ENCODE data around the gene INSM2. TPM values are rescaled to one million over a fixed set of nuclear protein-coding genes. Genes with fewer than 3 reads are reported as not detected.

Gene INSM2
- total RNA-seq, 2 experiments from 2014 or later = not detected

GRCh38 chr14:35512765-35513164 lies 21.2 kb upstream of the INSM2 start:
- intact Hi-C loops (cut with micrococcal nuclease) = no loop called here
- CTCF ChIA-PET = no interaction called here
- TF ChIP-seq, protein P1, sequence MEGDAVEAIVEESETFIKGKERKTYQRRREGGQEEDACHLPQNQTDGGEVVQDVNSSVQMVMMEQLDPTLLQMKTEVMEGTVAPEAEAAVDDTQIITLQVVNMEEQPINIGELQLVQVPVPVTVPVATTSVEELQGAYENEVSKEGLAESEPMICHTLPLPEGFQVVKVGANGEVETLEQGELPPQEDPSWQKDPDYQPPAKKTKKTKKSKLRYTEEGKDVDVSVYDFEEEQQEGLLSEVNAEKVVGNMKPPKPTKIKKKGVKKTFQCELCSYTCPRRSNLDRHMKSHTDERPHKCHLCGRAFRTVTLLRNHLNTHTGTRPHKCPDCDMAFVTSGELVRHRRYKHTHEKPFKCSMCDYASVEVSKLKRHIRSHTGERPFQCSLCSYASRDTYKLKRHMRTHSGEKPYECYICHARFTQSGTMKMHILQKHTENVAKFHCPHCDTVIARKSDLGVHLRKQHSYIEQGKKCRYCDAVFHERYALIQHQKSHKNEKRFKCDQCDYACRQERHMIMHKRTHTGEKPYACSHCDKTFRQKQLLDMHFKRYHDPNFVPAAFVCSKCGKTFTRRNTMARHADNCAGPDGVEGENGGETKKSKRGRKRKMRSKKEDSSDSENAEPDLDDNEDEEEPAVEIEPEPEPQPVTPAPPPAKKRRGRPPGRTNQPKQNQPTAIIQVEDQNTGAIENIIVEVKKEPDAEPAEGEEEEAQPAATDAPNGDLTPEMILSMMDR (IDR thresholded peaks at IDR 0.05) = no peak
- no peaks in the 10 kb centered on the region for H3K4me1 Mint-ChIP-seq (ENCODE audit: low read depth)
- H3K27ac Mint-ChIP-seq = no peak overlapping the region
- no peaks in the 10 kb centered on the region for H3K36me3 Mint-ChIP-seq (ENCODE audit: low read depth)
- peaks cover 2% of the 10 kb centered on the region for H3K27me3 Mint-ChIP-seq
- POLR2A ChIA-PET = no interaction called here
- H3K4me3 Mint-ChIP-seq = no peak overlapping the region
- ATAC-seq (no peak), DNase-seq (no peak)
- H3K9me3 Mint-ChIP-seq = no peaks in the 10 kb centered on the region

DNA sequence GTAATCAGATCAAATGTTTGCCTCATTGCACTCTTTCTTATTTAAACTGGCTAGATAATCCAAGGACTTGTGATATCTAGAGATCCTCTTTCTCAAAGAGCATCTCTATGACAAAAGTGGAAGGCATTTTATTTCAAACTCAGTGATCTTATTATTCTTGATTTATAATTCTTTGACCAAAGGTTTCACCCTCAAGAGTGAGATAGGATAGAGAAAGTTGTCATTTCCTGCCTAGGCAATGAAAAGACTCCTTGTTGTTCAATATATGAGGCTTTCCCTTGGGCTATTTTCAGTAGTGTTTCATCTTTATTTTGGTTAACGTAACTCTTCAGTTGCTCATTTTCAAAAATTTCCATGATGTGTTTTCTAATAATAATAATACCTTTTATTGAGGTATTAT lies 18.0 kb upstream of the INSM2 start:
- Mint-ChIP-seq H3K36me3 (ENCODE audit: low read depth) (no peaks in the 10 kb centered on the region), H3K4me3 (no peak overlapping the region), H3K9me3 (no peaks in the 10 kb centered on the region), H3K27ac (no peak overlapping the region), H3K4me1 (ENCODE audit: low read depth) (no peaks in the 10 kb centered on the region), H3K27me3 (peaks cover 2% of the 10 kb centered on the region)
- intact Hi-C loops (cut with micrococcal nuclease) = no loop called here
- ChIA-PET CTCF (no interaction called here), POLR2A (no interaction called here)
- ATAC-seq (no peak), DNase-seq (no peak)
- TF ChIP-seq, protein P1 (IDR thresholded peaks at IDR 0.05) = no peak

- Mint-ChIP-seq H3K4me1 (ENCODE audit: low read depth) (no peaks in the 10 kb centered on the region), H3K36me3 (ENCODE audit: low read depth) (no peaks in the 10 kb centered on the region), H3K4me3 (no peak overlapping the region), H3K9me3 (peaks cover 1% of the 10 kb centered on the region), H3K27me3 (peaks cover 3% of the 10 kb centered on the region), H3K27ac (no peak overlapping the region)
- DNase-seq (no peak), ATAC-seq (no peak)
- intact Hi-C loops (cut with micrococcal nuclease) = no loop called here
- CTCF ChIA-PET = no interaction called here
- POLR2A ChIA-PET = no interaction called here
- TF ChIP-seq, protein P1 (IDR thresholded peaks at IDR 0.05) = no peak
These were observed 14.0 kb upstream of the INSM2 start for GRCh38 chr14:35519986-35520385.

- no peak for ATAC-seq
- Mint-ChIP-seq H3K36me3 (ENCODE audit: low read depth) (no peaks in the 10 kb centered on the region), H3K4me1 (ENCODE audit: low read depth) (no peaks in the 10 kb centered on the region), H3K4me3 (no peak overlapping the region), H3K27me3 (peaks cover 14% of the 10 kb centered on the region), H3K9me3 (peaks cover 1% of the 10 kb centered on the region), H3K27ac (no peak overlapping the region)
- intact Hi-C loops (cut with micrococcal nuclease) = no loop called here
- TF ChIP-seq, protein P1 (IDR thresholded peaks at IDR 0.05) = no peak
- no peak for DNase-seq
- ChIA-PET CTCF (no interaction called here), POLR2A (no interaction called here)
These were observed 8.3 kb upstream of the INSM2 start for GRCh38 chr14:35525695-35526094.

DNA sequence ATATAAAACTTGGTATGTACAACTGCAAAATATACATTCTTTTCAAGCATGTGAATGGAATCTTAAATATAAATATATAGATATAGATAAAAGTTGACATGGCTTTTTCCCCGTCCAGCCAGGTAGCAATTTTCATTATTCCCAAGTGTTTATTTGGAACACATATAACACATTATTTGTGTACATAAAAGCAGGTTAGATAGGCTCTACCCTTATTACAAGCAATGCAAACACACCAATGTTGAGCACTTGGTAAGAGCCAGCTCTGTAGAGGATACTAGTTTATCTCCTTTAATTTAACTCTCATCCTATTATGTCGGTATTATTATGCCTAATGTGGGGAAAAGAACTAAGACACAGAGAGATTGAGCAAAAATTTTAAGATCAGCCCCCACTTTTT lies 7.0 kb upstream of the INSM2 start:
- H3K36me3 Mint-ChIP-seq (ENCODE audit: low read depth) = no peaks in the 10 kb centered on the region
- H3K4me3 Mint-ChIP-seq = no peak overlapping the region
- ChIA-PET POLR2A (no interaction called here), CTCF (no interaction called here)
- no peak overlapping the region for H3K27ac Mint-ChIP-seq
- DNase-seq (no peak), ATAC-seq (no peak)
- intact Hi-C loops (cut with micrococcal nuclease) = no loop called here
- TF ChIP-seq, protein P1 (IDR thresholded peaks at IDR 0.05) = no peak
- no peaks in the 10 kb centered on the region for H3K4me1 Mint-ChIP-seq (ENCODE audit: low read depth)
- peaks cover 1% of the 10 kb centered on the region for H3K9me3 Mint-ChIP-seq
- H3K27me3 Mint-ChIP-seq = peaks cover 23% of the 10 kb centered on the region

All from activated CD8-positive, alpha-beta T cell treated with anti-CD3 and anti-CD28 coated beads for 36 hours (primary cell).